GM13976 (cell line): ENCODE data around the gene GRID1.

Experiments
- DNase-seq: peaks from one replicate; pipeline ENCODE4 v3.0.0; 2012; ENCODE audit warnings: low spot score
- in situ Hi-C: fragments of 300-500 bp; cut with MboI; formaldehyde crosslinking; loops from one replicate; pipeline ENCODE4 v1.12.0; 2022; ENCODE audit warnings: low sequenced_read_pairs, mixed read lengths, inconsistent platforms; ENCODE audit not compliant: unreplicated experiment
- TF ChIP-seq, protein P1 (sequence below): IDR thresholded peaks from 2 replicates; pipeline ENCODE4 v1.5.1; 2012; ENCODE audit warnings: borderline replicate concordance, mild to moderate bottlenecking; ENCODE audit not compliant: insufficient read depth; ENCODE audit errors: extremely low read depth, missing control alignments, control extremely low read depth

GRID1 gene

GRCh38 chr10:85643845-85644525 lies 722.6 kb downstream of the GRID1 start:
- TF ChIP-seq, protein P1, sequence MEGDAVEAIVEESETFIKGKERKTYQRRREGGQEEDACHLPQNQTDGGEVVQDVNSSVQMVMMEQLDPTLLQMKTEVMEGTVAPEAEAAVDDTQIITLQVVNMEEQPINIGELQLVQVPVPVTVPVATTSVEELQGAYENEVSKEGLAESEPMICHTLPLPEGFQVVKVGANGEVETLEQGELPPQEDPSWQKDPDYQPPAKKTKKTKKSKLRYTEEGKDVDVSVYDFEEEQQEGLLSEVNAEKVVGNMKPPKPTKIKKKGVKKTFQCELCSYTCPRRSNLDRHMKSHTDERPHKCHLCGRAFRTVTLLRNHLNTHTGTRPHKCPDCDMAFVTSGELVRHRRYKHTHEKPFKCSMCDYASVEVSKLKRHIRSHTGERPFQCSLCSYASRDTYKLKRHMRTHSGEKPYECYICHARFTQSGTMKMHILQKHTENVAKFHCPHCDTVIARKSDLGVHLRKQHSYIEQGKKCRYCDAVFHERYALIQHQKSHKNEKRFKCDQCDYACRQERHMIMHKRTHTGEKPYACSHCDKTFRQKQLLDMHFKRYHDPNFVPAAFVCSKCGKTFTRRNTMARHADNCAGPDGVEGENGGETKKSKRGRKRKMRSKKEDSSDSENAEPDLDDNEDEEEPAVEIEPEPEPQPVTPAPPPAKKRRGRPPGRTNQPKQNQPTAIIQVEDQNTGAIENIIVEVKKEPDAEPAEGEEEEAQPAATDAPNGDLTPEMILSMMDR, result no peak
- in situ Hi-C loops, result no loop called here
- DNase-seq, result no peak

DNA sequence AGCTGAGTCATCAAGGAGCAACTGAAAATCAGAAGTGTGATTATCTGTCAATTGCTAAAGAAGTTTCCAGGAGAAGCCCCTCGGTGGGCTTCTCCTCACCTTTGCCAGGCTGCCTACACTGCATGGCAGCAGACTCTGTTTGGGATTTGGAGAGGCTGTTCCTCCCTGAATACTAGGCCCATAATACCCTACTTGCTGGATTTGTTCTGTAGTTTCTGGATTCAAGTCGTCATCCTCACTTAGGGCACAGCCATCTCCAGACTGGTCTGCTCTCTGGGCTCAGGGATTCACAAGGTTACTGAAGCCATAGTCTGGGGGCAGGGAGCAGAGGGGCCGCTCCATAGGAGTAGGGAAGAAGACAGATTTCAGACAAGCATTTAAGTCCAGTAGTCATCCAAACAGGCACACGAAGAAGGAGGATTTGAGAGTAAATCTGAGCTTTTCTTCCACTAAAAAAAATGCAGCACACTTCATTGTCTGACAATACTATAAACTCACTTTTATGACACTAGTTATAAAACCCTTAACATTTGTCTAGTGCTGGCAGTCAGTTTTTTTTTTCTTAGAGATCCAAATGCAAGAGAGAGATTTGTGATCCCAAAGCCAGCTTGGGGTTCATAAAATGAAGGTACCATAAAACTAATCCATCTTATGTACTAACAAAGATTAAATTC lies 723.3 kb downstream of the GRID1 start:
- in situ Hi-C loops, result no loop called here
- TF ChIP-seq, protein P1, result no peak

GRCh38 chr10:85642421-85643170 lies 724.0 kb downstream of the GRID1 start:
- no peak for DNase-seq
- in situ Hi-C loops, result no loop called here
- TF ChIP-seq, protein P1, result no peak

More for the DNA sequence above, 723.3 kb downstream of the GRID1 start:
- DNase-seq, result no peak

DNA sequence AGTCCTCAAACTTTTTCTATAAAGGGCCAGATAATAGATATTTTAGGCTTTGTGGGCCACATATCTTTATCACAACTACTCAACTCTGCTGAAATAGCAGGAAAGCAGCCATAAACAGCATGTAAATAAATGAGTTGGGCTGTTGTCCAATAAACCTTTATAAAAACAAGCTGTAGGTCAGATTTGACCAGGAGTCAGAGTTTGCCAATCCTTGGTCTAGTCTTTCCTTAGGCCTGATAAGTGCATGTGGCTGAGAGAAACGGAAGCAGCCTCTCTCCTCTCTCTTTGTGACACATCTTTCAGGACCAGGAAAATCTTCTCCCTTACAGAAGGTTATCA lies 724.5 kb downstream of the GRID1 start:
- DNase-seq, result no peak
- TF ChIP-seq, protein P1, result no peak
- in situ Hi-C loops, result no loop called here

GRCh38 chr10:85641479-85642009 lies 725.1 kb downstream of the GRID1 start:
- TF ChIP-seq, protein P1, result no peak
- in situ Hi-C loops, result no loop called here
- no peak for DNase-seq

- in situ Hi-C loops, result no loop called here
Measured at GRCh38 chr10:85638797-85639196, 727.8 kb downstream of the GRID1 start.

More at GRCh38 chr10:85638797-85639196, 727.8 kb downstream of the GRID1 start:
- no peak for DNase-seq
- TF ChIP-seq, protein P1, result no peak
